ENCODE measurements around the gene BEGAIN. TPM values are rescaled to one million over a fixed set of nuclear protein-coding genes. Genes with fewer than 3 reads are reported as not detected.

Gene BEGAIN
- total and polyA plus RNA-seq, 2 of the 8 experiments (the other 6 are each of a cell fraction or from before 2014, with no cell fraction given) = 2.9 to 3.0 TPM

DNA sequence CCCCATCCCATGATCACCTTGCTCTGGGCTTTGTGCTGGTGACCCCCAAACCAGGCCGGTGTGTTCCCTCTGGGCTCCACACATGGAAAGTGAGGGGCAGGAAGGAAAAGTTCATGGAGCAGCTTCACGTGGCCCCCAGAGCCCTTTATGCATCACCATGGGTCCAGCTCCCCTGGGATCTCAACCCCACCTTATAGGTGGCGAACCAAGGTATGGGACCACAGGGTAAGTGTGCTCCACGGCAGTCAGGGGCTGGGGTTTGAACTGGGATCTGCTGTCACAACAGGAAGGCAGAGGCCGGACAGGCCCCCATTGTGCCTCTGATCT, 7.4 kb upstream of the BEGAIN start:
- no peak overlapping the region for H3K18ac ChIP-seq (ENCODE audit: extremely low read depth, low read length)
- H3K14ac ChIP-seq (ENCODE audit: insufficient read length) = no peak overlapping the region
- DNase-seq (ENCODE audit: low read depth in 1 of 2, low spot score in 2 of 2) (no peak), FAIRE-seq (no peak)
- no peak overlapping the region for H2BK120ac ChIP-seq (replicated peaks; ENCODE audit: low read depth, low read length)
- no peak overlapping the region for H3K56ac ChIP-seq (replicated peaks; ENCODE audit: insufficient read length, low read depth, low read length)
- ChIA-PET CTCF (ENCODE audit: partially characterized antibody) (interaction anchor here (0.6 to 2.1 kb wide), 4 partner anchors 11 to 743 kb away, joined by 3 to 7 read pairs (median 4); no protein-coding TSS in a partner anchor), POLR2A (ENCODE audit: partially characterized antibody) (no interaction called here)
- WGBS, 2 experiments (ENCODE audit: extremely low coverage in 1 of 2, insufficient coverage in 1 of 2, insufficient read length in 1 of 2, insufficient replicate concordance in 2 of 2, low coverage in 1 of 2, low lambda C conversion rate in 2 of 2, missing lambda C conversion rate in 1 of 2) = 85% methylated on average over 5 of the region's 5 CpGs; no CpG with 5 or more reads in 1 of the 2 experiments
- H4K91ac ChIP-seq (replicated peaks; ENCODE audit: insufficient read length, low read length) = no peak overlapping the region
- no peak overlapping the region for H3K4me2 ChIP-seq (ENCODE audit: insufficient read depth in 1 of 2, low read depth in 2 of 2, low read length in 2 of 2)
- no peaks in the 10 kb centered on the region for H3K79me2 ChIP-seq (ENCODE audit: control insufficient read depth in 1 of 2, insufficient read depth in 2 of 2, low read length in 2 of 2)
- no peak overlapping the region for H2BK15ac ChIP-seq (ENCODE audit: low read length)
- no peak overlapping the region for H3K27ac ChIP-seq (ENCODE audit: low read depth, low read length)
- H2BK12ac ChIP-seq (ENCODE audit: low read depth, low read length) = no peak overlapping the region
- no peaks in the 10 kb centered on the region for H3K36me3 ChIP-seq (ENCODE audit: control insufficient read depth in 2 of 4, insufficient read depth in 4 of 4, low read length in 3 of 4)
- H3K23me2 ChIP-seq (ENCODE audit: low read depth, low read length) = peaks cover 5% of the 10 kb centered on the region; the same call in 1 of the 2 replicates
- H2AK5ac ChIP-seq (ENCODE audit: low read depth, low read length) = no peak overlapping the region
- no peak overlapping the region for H3K4ac ChIP-seq (replicated peaks; ENCODE audit: insufficient read length, low read depth, low read length)
- H3K4me3 ChIP-seq (ENCODE audit: extremely low read depth in 1 of 4, insufficient read depth in 2 of 4, low read depth in 3 of 4, low read length in 4 of 4) = no peak overlapping the region
- no peak overlapping the region for H2AFZ ChIP-seq (ENCODE audit: low read length)
- no peaks in the 10 kb centered on the region for H3K9me3 ChIP-seq (ENCODE audit: insufficient read depth in 2 of 2, low read depth in 1 of 2, low read length in 1 of 2)
- H2BK20ac ChIP-seq (ENCODE audit: low read length) = no peak overlapping the region
- no peak overlapping the region for H4K8ac ChIP-seq (ENCODE audit: extremely low read depth, insufficient read depth, low read length)
- H3K4me1 ChIP-seq (replicated peaks in 1 of 4; ENCODE audit: control insufficient read depth in 3 of 4, insufficient read depth in 4 of 4, low read length in 3 of 4) = no peaks in the 10 kb centered on the region; a peak in 1 of 7 replicates
- H4K20me1 ChIP-seq (replicated peaks in 1 of 2; ENCODE audit: control insufficient read depth in 1 of 2, insufficient read depth in 2 of 2, low read length in 2 of 2) = peaks cover 0 to 1% of the 10 kb centered on the region in 2 experiments
- no peak overlapping the region for H3K9ac ChIP-seq (replicated peaks in 1 of 4; ENCODE audit: extremely low read depth in 1 of 4, low read depth in 3 of 4, low read length in 3 of 4)
- H3K79me1 ChIP-seq (ENCODE audit: low read depth, low read length) = no peaks in the 10 kb centered on the region
- no peak overlapping the region for H4K5ac ChIP-seq (ENCODE audit: insufficient read length, low read depth, low read length)
- no peaks in the 10 kb centered on the region; a peak in 1 of 7 replicates for H3K27me3 ChIP-seq (replicated peaks in 1 of 4; ENCODE audit: control insufficient read depth in 3 of 4, extremely low read depth in 1 of 4, insufficient read depth in 3 of 4, low read length in 3 of 4)
- no peak overlapping the region for H2BK5ac ChIP-seq (ENCODE audit: low read depth, low read length)
- no peak for TF ChIP-seq SP2 (IDR thresholded peaks at IDR 0.05; ENCODE audit: low read length)
- no peak for TF ChIP-seq SP4 (IDR thresholded peaks at IDR 0.05; ENCODE audit: low read length)
- TF ChIP-seq SP1 (IDR thresholded peaks at IDR 0.05; ENCODE audit: low read depth, low read length) = no peak
- TF ChIP-seq, protein P1, sequence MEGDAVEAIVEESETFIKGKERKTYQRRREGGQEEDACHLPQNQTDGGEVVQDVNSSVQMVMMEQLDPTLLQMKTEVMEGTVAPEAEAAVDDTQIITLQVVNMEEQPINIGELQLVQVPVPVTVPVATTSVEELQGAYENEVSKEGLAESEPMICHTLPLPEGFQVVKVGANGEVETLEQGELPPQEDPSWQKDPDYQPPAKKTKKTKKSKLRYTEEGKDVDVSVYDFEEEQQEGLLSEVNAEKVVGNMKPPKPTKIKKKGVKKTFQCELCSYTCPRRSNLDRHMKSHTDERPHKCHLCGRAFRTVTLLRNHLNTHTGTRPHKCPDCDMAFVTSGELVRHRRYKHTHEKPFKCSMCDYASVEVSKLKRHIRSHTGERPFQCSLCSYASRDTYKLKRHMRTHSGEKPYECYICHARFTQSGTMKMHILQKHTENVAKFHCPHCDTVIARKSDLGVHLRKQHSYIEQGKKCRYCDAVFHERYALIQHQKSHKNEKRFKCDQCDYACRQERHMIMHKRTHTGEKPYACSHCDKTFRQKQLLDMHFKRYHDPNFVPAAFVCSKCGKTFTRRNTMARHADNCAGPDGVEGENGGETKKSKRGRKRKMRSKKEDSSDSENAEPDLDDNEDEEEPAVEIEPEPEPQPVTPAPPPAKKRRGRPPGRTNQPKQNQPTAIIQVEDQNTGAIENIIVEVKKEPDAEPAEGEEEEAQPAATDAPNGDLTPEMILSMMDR (IDR thresholded peaks at IDR 0.05; ENCODE audit: control extremely low read depth in 1 of 3, insufficient read depth in 1 of 3, low read depth in 1 of 3, low read length in 3 of 3) = no peak
- no peak for TF ChIP-seq CTBP2 (IDR thresholded peaks at IDR 0.05; ENCODE audit: borderline replicate concordance, insufficient read depth, insufficient read length, low read length)
- H3K23ac ChIP-seq (ENCODE audit: insufficient read length) = no peak overlapping the region

Measured in H1 (cell line).